Sigmoid colon (tissue), 3 donors: ENCODE results near the gene CEP164.
"Not testable (repeated sequence)": the region's sequence is repeated elsewhere in the genome, so short reads cannot be mapped to it uniquely, and the experiment has no call there.

ENCODE experiments used
- POLR2A ChIP-seq, 2 donors: fragments of 450-650 bp; IDR thresholded peaks; one replicate each; pipeline ENCODE4 v1.6.1; 2016; ENCODE audit warnings: antibody characterized with exemption in 2 of 2, mild to moderate bottlenecking in 2 of 2, moderate library complexity in 2 of 2
- TF ChIP-seq, protein P1 (sequence below), 4 experiments: fragments of 450-650 bp in 3 of 4; fragments of 200-600 bp in 1 of 4; IDR thresholded peaks; one replicate each; pipeline ENCODE4 v1.5.1; 2016 to 2019; ENCODE audit warnings: antibody characterized with exemption in 4 of 4, mild to moderate bottlenecking in 3 of 4, moderate library complexity in 2 of 4

DNA sequence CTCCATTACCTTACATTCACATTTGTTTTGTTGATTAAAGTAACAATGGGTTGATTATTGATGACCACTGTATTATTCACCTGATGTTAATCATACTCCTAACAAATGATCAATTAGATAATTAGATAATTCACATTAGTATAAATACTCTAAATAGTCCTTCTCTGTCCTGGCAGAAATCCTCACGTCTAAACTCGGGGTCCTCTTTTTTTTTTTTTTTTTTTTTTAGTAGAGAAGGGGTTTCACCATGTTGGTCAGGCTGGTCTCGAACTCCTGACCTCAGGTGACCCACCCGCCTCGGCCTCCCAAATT is 443 bp upstream of the CEP164 start:
- TF ChIP-seq, protein P1, sequence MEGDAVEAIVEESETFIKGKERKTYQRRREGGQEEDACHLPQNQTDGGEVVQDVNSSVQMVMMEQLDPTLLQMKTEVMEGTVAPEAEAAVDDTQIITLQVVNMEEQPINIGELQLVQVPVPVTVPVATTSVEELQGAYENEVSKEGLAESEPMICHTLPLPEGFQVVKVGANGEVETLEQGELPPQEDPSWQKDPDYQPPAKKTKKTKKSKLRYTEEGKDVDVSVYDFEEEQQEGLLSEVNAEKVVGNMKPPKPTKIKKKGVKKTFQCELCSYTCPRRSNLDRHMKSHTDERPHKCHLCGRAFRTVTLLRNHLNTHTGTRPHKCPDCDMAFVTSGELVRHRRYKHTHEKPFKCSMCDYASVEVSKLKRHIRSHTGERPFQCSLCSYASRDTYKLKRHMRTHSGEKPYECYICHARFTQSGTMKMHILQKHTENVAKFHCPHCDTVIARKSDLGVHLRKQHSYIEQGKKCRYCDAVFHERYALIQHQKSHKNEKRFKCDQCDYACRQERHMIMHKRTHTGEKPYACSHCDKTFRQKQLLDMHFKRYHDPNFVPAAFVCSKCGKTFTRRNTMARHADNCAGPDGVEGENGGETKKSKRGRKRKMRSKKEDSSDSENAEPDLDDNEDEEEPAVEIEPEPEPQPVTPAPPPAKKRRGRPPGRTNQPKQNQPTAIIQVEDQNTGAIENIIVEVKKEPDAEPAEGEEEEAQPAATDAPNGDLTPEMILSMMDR (IDR thresholded peaks at IDR 0.05) = not testable (repeated sequence)
- not testable (repeated sequence) for TF ChIP-seq POLR2A (IDR thresholded peaks at IDR 0.05)
